Activated CD4-positive, alpha-beta T cell treated with anti-CD3 and anti-CD28 coated beads for 1 hour (primary cell): ENCODE measurements around the gene OR2S2.
"Not testable (repeated sequence)": the region's sequence is repeated elsewhere in the genome, so short reads cannot be mapped to it uniquely, and the experiment has no call there.

ENCODE experiments used
- DNase-seq: peaks from one replicate; pipeline ENCODE4 v3.0.0-alpha.2; 2020

Gene OR2S2, protein sequence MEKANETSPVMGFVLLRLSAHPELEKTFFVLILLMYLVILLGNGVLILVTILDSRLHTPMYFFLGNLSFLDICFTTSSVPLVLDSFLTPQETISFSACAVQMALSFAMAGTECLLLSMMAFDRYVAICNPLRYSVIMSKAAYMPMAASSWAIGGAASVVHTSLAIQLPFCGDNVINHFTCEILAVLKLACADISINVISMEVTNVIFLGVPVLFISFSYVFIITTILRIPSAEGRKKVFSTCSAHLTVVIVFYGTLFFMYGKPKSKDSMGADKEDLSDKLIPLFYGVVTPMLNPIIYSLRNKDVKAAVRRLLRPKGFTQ

GRCh38 chr9:35958104-35958837, at the start of gene OR2S2:
Gene OR2S2, minus strand, starts transcription at chr9:35958154. Its CDS starts 56 bp downstream, at chr9:35958098.
- no peak for DNase-seq

DNA sequence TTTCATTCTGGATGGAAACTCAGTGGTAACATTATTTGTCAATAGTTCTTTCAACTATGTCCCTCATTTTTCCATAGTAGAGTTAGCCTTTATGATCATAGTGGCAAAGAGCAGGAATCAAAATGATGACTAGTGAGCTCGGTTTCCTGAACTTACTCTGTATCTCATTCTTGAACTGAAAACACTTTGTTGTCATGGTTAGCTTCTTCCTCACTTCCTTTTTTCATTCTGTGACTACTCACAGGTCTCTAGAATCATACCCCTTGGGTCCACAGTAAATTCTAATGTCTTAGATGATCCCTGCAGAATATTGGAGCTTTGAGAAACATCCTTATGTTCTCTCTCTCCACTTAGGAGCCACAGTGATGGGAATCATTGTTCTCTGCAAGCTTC, 49.4 kb upstream of the OR2S2 start:
- DNase-seq: no peak

DNA sequence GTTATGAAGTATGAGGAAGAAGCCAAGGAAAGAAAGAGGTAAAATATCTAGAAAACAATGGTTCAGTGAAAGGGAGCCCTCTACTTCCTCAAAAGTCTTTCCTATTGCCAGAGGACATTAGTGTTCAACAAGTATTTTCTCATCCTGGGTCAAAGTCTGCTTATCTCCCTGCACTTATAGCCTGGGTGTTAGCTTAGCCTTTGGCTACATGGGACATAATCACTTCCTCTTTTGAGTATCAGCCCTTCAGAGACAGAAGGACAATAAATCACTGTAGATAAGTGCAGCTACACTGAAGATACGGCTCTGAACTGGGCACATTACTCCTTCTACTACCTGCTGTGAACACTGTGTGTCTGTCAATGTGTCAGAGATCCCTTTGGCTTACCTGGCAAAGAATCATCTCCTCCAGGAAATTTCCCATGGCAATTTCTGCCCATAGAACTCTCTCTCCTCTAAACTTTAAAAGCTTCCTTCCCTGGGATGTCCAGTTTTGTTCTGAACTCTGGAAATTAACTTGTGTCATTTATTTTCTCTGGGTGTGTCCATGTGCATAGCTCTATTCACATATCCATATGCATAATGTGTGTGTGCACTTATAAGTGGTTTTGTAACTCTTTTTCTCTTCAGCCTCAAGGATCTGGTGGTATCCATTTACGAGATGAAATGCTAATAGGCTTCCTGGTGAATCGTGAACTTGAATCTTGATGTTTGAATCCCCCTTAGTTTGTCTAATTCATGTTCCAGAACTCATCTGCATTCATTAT, 48.8 kb upstream of the OR2S2 start:
- no peak for DNase-seq

DNA sequence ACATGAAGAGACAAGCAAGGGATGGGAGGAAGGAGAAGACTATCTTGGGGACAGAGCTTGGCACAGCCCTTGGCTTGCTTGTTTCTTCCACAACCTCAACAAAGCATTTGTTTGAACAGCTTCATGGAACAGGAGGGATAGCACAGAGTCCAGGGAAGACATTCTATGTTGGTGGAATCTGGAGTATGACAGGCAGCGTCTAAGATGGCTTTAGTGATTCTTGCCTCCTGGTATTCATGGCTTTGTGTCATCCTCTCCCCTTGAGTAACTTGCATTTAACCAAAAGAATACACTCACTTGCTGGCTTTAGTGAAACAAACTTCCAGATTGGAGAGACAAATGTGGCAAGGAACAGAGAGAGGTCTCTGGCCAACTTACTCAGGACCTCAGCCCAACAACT, 47.9 kb upstream of the OR2S2 start:
- no peak for DNase-seq

GRCh38 chr9:35998333-35998732, 40.4 kb upstream of the OR2S2 start:
- DNase-seq: no peak

GRCh38 chr9:35997016-35997415, 39.1 kb upstream of the OR2S2 start:
- not testable (repeated sequence) for DNase-seq

GRCh38 chr9:35996358-35996970, 38.5 kb upstream of the OR2S2 start:
- DNase-seq: no peak

DNA sequence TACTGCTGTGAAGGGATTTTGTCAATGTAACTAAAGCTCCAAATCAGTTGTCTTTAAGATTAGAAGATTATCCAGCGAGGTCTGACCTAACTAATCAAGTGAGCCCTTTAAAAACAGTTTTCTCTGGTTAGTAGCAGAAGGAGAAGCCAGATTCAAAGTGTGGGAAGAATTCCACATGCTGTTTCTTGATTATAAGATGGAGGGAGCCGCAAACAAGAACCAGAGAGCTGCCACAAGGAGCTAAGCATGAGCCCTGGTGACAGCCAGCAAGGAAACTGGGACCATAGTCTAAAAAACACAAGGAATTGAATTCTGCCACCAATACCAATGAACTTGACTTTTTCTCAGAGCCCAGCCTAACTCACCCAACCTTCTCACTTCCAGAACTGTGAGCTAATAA, 37.0 kb upstream of the OR2S2 start:
- no peak for DNase-seq

GRCh38 chr9:35993976-35994720, 36.2 kb upstream of the OR2S2 start:
- no peak for DNase-seq

DNA sequence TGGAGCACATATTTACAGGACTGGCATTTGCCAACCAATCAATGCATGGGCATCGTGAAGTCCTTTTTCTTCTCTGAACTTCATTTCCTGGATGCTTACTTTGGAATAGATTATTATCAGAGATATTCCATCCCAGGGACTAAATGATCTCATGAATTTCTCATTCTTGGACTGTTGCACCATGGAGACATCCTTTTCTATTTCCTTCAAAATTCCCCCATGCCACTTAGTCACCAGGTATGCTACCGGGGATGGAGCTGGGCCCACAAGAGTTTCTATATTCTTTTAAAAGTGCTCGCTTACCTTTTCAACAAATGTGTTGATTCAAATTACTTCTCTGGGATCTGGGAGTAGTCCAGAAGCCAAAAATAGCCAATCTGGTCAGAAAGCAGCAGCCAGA, 35.2 kb upstream of the OR2S2 start:
- not testable (repeated sequence) for DNase-seq

DNA sequence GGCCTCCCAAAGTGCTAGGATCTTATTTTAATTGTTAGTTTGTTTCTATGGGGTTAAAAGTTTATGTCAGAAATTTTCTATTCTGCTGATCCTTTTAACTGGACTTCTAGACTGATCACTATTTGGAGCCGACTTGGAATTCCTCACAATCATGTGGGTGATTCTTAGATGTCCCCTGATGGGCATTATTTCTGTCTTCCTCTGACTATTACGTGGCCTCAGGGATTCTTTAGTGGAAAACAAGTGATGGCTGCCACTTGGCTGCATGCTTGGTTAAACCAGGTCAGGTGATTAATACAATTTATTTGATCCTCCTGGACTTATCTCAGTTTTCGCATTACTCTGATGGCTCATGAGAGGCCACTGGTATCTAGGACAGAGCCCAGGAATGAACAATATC, 32.2 kb upstream of the OR2S2 start:
- DNase-seq: no peak

- no peak for DNase-seq
These were observed 26.1 kb upstream of the OR2S2 start for GRCh38 chr9:35984021-35984420.

GRCh38 chr9:35981699-35982098, 23.7 kb upstream of the OR2S2 start:
- no peak for DNase-seq

GRCh38 chr9:35980289-35981011, 22.5 kb upstream of the OR2S2 start:
- no peak for DNase-seq

- DNase-seq: no peak
These were observed 20.8 kb upstream of the OR2S2 start for GRCh38 chr9:35978792-35979191.

DNA sequence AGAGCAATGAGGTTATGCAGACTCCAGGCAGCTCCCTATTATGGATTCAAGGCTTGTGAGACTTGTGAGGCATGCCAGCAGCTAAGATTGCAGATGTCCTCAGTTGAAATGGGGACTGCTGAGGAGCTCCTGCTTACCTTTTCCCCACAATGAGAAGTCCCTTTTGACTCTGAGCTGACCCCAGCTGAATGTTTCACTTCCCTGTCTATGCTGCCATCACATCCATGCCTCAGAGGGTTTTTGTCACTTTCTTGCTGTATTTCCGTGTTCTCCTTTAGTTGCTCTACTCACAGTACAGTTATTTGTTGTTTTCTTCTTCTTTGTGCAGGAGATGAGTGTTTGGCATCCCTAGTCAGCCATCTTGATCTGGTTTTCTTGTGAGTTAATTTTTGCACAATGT, 18.8 kb upstream of the OR2S2 start:
- no peak for DNase-seq

DNA sequence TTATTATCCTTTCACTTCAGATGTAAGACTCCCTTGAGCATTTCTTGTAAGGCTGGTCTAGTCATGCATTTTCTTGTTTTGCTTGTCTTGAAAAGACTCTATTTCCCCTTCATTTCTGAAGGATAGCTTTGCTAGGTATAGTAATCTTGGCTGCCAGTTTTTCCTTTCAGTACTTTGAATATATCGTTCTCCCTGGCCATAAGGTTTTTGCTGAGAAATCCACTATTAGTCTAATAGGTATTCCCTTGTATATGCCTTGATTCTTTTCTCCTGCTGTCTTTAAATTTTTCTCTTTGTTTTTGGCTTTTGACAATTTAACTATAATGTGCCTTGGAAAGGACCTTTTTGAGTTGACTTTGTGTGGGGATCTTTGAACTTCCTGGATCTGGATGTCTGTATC, 16.8 kb upstream of the OR2S2 start:
- no peak for DNase-seq

DNA sequence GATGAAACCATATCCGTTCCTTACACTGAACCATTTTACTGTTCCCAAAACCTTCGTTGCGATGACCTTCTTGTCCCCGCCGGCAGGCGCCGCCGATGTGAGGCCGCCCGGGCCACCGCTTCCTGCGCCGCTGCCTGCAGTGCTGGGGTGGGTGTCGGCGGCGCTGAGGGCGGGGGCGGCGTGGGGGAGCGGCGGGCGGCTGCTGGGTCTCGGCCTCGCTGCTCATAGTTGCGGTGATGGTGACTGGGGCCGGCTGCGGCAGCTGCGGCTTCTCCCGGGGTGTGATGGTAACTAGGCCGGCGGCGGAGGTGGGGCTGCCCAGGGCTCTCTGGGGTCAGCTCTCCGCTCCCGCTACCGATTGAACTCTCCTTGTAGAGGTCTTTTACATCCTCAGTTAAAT, 14.1 kb upstream of the OR2S2 start:
- no peak for DNase-seq

GRCh38 chr9:35967042-35967441, 9.1 kb upstream of the OR2S2 start:
- DNase-seq: no peak

DNA sequence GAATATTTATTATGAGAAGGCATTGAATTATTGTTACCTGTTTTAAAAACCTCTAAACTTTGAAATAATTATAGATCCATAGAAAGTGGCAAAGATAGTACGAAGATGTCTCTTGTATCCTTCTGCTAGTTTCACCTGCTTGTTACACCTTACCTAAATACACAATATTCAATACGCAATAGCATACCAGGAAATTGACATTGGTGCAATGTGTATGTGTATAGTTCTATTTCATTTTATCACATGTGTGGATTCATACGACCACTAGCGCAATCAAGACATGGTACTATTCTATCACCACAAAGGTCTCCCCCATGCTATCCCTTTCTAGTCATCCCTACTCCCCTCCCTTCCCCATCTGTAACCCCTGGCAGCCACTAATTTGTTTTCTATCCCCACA, 8.5 kb upstream of the OR2S2 start:
- no peak for DNase-seq

DNA sequence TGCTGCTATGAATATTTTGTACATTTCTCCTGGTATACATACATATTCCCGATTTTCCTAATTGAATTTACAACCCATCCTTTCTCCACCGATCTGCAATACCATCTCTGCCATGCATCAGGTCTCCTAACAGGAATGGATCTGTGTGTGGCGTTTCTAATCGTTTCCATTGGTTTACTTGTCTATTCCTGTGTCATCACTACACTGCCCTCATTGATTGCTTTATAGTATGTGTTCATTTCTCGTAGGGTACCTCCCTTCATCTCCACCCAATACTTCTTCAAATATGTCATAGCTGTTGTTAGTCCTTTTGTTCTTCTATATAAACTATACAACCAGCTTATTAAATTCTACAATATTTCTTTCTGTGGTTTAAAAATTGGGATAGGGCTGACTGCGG, 7.1 kb upstream of the OR2S2 start:
- no peak for DNase-seq
